Endothelial cell of umbilical vein (primary cell): Measurements from ENCODE around the gene PTGDS. TPM values are rescaled to one million over a fixed set of nuclear protein-coding genes. Genes with fewer than 3 reads are reported as not detected.

Experiments
- BruUV-seq: library from RNA; stranded (reverse); fragments of 400-500 nt; replicated peaks from 2 replicates; lab custom pipeline; 2021; lab: Mats Ljungman, UMichigan
- CTCF ChIA-PET: fragments of 300-600, 350-600 bp; sonication (Branson Sonifier 250); formaldehyde crosslinking; loops from one replicate; lab custom pipeline; 2021; ENCODE audit warnings: antibody characterized with exemption, inconsistent platforms; lab: Charles Lee
- POLR2A ChIA-PET: fragments of 300-600, 350-600 bp; sonication (Branson Sonifier 250); formaldehyde crosslinking; loops from one replicate; lab custom pipeline; 2021; ENCODE audit warnings: antibody characterized with exemption, inconsistent platforms; lab: Charles Lee
- DNase-seq: peaks from one replicate; pipeline ENCODE4 v3.0.0-alpha.2; 2011; ENCODE audit warnings: low read depth, low spot score
- FAIRE-seq: peaks from 2 replicates; lab custom pipeline; 2011; peaks lifted over from hg19 to GRCh38; lab: Jason Lieb, UNC
- H2AFZ ChIP-seq: 2 replicates; pipeline ENCODE4 v1.6.0; 2012; ENCODE audit warnings: low read depth, low read length, control low read depth, inconsistent platforms
- H3K27ac ChIP-seq: 2 replicates; pipeline ENCODE4 v1.5.1; 2011; ENCODE audit warnings: low read depth, mild to moderate bottlenecking, control low read depth, low read length, moderate library complexity; ENCODE audit not compliant: insufficient read depth
- H3K27me3 ChIP-seq, 2 experiments: 2 replicates each; pipeline versions ENCODE4 v1.6.0 to v1.6.1; 2011; ENCODE audit warnings: low read length in 2 of 2, mixed read lengths in 1 of 2; ENCODE audit not compliant: control insufficient read depth in 2 of 2, insufficient read depth in 2 of 2
- H3K36me3 ChIP-seq, 2 experiments: 2 replicates in 1 of 2; 3 replicates in 1 of 2; pipeline ENCODE4 v1.5.1; 2011; ENCODE audit warnings: low read length in 2 of 2, mild to moderate bottlenecking in 1 of 2, moderate library complexity in 1 of 2; ENCODE audit not compliant: control insufficient read depth in 2 of 2, insufficient read depth in 2 of 2; ENCODE audit errors: extremely low read depth in 1 of 2
- H3K4me1 ChIP-seq: 3 replicates; pipeline ENCODE4 v1.5.1; 2011; ENCODE audit warnings: mild to moderate bottlenecking, low read length; ENCODE audit not compliant: control insufficient read depth, insufficient read depth; ENCODE audit errors: extremely low read depth
- H3K4me2 ChIP-seq: 2 replicates; pipeline ENCODE4 v1.6.1; 2011; ENCODE audit warnings: low read length, control low read depth, mixed read lengths; ENCODE audit not compliant: insufficient read depth
- H3K4me3 ChIP-seq, 3 experiments: fragments of 200-600 bp in 1 of 3; sonication (generic), shearing (Covaris generic) in 1 of 3; replicated peaks in 1 of 3; 2 replicates each; pipeline ENCODE4 v1.5.1; 2011 to 2016; ENCODE audit warnings: control low read depth in 3 of 3, low read length in 3 of 3, mild to moderate bottlenecking in 2 of 3, inconsistent platforms in 1 of 3, low read depth in 1 of 3, moderate library complexity in 1 of 3; ENCODE audit not compliant: insufficient read depth in 1 of 3
- H3K79me2 ChIP-seq: 2 replicates; pipeline ENCODE4 v1.6.0; 2012; ENCODE audit warnings: low read length, inconsistent platforms; ENCODE audit not compliant: control insufficient read depth, insufficient read depth
- H3K9ac ChIP-seq: replicated peaks from 2 replicates; pipeline ENCODE3; 2011; ENCODE audit warnings: low read length, control low read depth; ENCODE audit not compliant: insufficient read depth; ENCODE audit errors: extremely low read depth
- H3K9me1 ChIP-seq: replicated peaks from 3 replicates; pipeline ENCODE4 v1.6.0; 2011; ENCODE audit warnings: mild to moderate bottlenecking, low read length; ENCODE audit not compliant: control insufficient read depth, insufficient read depth; ENCODE audit errors: extremely low read depth
- H3K9me3 ChIP-seq: replicated peaks from 2 replicates; pipeline ENCODE4 v1.5.1; 2012; ENCODE audit warnings: low read length, inconsistent platforms; ENCODE audit not compliant: control insufficient read depth, insufficient read depth
- H4K20me1 ChIP-seq: replicated peaks from 2 replicates; pipeline ENCODE3; 2011; ENCODE audit warnings: mild to moderate bottlenecking, low read length; ENCODE audit not compliant: control insufficient read depth, insufficient read depth; ENCODE audit errors: extremely low read depth
- CTCF ChIP-seq, 2 donors: IDR thresholded peaks; 1 replicate in 1 of 2; 2 replicates in 1 of 2; pipeline ENCODE4 v1.5.1; 2011; ENCODE audit warnings: low read length in 2 of 2, mild to moderate bottlenecking in 2 of 2, moderate library complexity in 2 of 2, control low read depth in 1 of 2, inconsistent platforms in 1 of 2, low read depth in 1 of 2; ENCODE audit not compliant: insufficient read depth in 1 of 2; ENCODE audit errors: extremely low read depth in 1 of 2
- EZH2 ChIP-seq: IDR thresholded peaks from 2 replicates; pipeline ENCODE4 v1.6.1; 2012; ENCODE audit warnings: borderline replicate concordance, low read depth, mild to moderate bottlenecking, moderate library complexity, low read length, inconsistent platforms; ENCODE audit not compliant: severe bottlenecking
- FOS ChIP-seq: IDR thresholded peaks from 2 replicates; pipeline ENCODE4 v1.6.1; 2011; ENCODE audit warnings: mild to moderate bottlenecking, low read length, moderate library complexity, borderline replicate concordance; ENCODE audit not compliant: insufficient read depth
- GATA2 ChIP-seq: IDR thresholded peaks from 2 replicates; pipeline ENCODE4 v1.7.0; 2011; ENCODE audit warnings: low read depth, mild to moderate bottlenecking, moderate library complexity, mixed read lengths, low read length; ENCODE audit not compliant: insufficient read length, insufficient read depth
- JUN ChIP-seq: IDR thresholded peaks from 2 replicates; pipeline ENCODE4 v1.6.1; 2011; ENCODE audit warnings: borderline replicate concordance, low read depth; ENCODE audit not compliant: insufficient read length, insufficient read depth
- MAX ChIP-seq: IDR thresholded peaks from 2 replicates; pipeline ENCODE4 v1.6.1; 2011; ENCODE audit not compliant: insufficient read depth, insufficient read length
- MYC ChIP-seq: IDR thresholded peaks from one replicate; pipeline ENCODE4 v1.6.1; 2011; ENCODE audit warnings: mild to moderate bottlenecking, low read depth, low read length
- POLR2A ChIP-seq: IDR thresholded peaks from 2 replicates; pipeline ENCODE4 v1.6.1; 2012; ENCODE audit warnings: low read depth, mild to moderate bottlenecking, control low read depth, low read length
- POLR2AphosphoS5 ChIP-seq: IDR thresholded peaks from 2 replicates; pipeline ENCODE4 v1.6.1; 2012; ENCODE audit warnings: low read depth, mild to moderate bottlenecking, control low read depth, low read length, moderate library complexity; ENCODE audit not compliant: insufficient read depth
- dilution Hi-C: fragments of 300-500 bp; cut with MboI; formaldehyde crosslinking; loops from one replicate; pipeline ENCODE4 v1.15.0; 2019; ENCODE audit warnings: low sequenced_read_pairs; ENCODE audit not compliant: extremely low pct_ligation_motif_present
- intact Hi-C: fragments of 100-400 bp; cut with micrococcal nuclease; formaldehyde crosslinking; loops from one replicate; pipeline ENCODE4 v1.10.0; 2022
- polyA plus RNA-seq, 4 experiments: library from polyadenylated mRNA; depleted of rRNA in 3 of 4; stranded (reverse) in 3 of 4; unstranded in 1 of 4; fragments of >200 nt; gene quantifications; 2 replicates each; pipeline versions ENCODE4 v1.2.1 to v1.2.3, GENCODE V29; 2011 to 2012; ENCODE audit warnings: missing spikeins in 1 of 4
- total RNA-seq: library from RNA; stranded (reverse); gene quantifications from 2 replicates; pipeline ENCODE4 v1.2.3, GENCODE V29; 2021

Gene PTGDS
- total and polyA plus RNA-seq, 2 donors (not counting 3 experiments of a cell fraction or from before 2014, with no cell fraction given): not detected

- CTCF ChIA-PET: interaction anchor here (0.6 to 1.4 kb wide), 3 partner anchors 16 to 46 kb away, joined by 3 to 6 read pairs (median 4); no protein-coding TSS in a partner anchor
- FAIRE-seq (no peak), DNase-seq (no peak)
- no peaks in the 10 kb centered on the region for H3K36me3 ChIP-seq
- H3K4me2 ChIP-seq: no peak overlapping the region
- no peak overlapping the region for H3K4me3 ChIP-seq
- TF ChIP-seq JUN (no peak), POLR2AphosphoS5 (no peak), CTCF (IDR thresholded peaks at IDR 0.05; ENCODE audit: extremely low read depth in 1 of 2, insufficient read depth in 1 of 2, low read depth in 1 of 2, low read length in 2 of 2) (no peak), MYC (no peak), FOS (no peak), GATA2 (no peak), EZH2 (no peak), POLR2A (no peak), MAX (no peak)
- H3K27me3 ChIP-seq: no peaks in the 10 kb centered on the region
- H3K79me2 ChIP-seq: peaks cover 9% of the 10 kb centered on the region
- H3K9me1 ChIP-seq: no peaks in the 10 kb centered on the region
- intact Hi-C loops: loop anchor here (5.0 kb wide), 1 partner anchor 47 kb away; the partner anchor contains the start of gene C8G
- no peaks in the 10 kb centered on the region for H3K9me3 ChIP-seq
- no peak overlapping the region for H3K27ac ChIP-seq
- no peaks in the 10 kb centered on the region for H4K20me1 ChIP-seq
- H3K4me1 ChIP-seq: peaks cover 32% of the 10 kb centered on the region
- no peak overlapping the region for H3K9ac ChIP-seq
- POLR2A ChIA-PET: no interaction called here
- H2AFZ ChIP-seq: no peak overlapping the region
- dilution Hi-C loops: no loop called here
- BruUV-seq: no TSS peak
Observed at GRCh38 chr9:136994180-136994887, 17.0 kb downstream of the PTGDS start.
